Common myeloid progenitor, CD34-positive (primary cell): Measurements from ENCODE around the gene CEP131.

Experiments used
- CTCF ChIA-PET: fragments of 350-600 bp; sonication (Branson Sonifier 250); formaldehyde crosslinking; loops from one replicate; lab custom pipeline; 2021; ENCODE audit warnings: antibody characterized with exemption; lab: Charles Lee
- POLR2A ChIA-PET: fragments of 350-600 bp; sonication (Branson Sonifier 250); formaldehyde crosslinking; loops from one replicate; lab custom pipeline; 2021; ENCODE audit warnings: antibody characterized with exemption; lab: Charles Lee
- DNase-seq, 3 donors: peaks; one replicate each; pipeline versions ENCODE4 v3.0.0 to v3.0.0-alpha.2; 2013
- H3K27ac ChIP-seq, 2 experiments: 1 replicate in 1 of 2; 2 replicates in 1 of 2; pipeline ENCODE4 v1.7.0; 2013; ENCODE audit warnings: inconsistent platforms in 2 of 2, low read length in 2 of 2, mild to moderate bottlenecking in 2 of 2, low read depth in 1 of 2, moderate library complexity in 1 of 2; ENCODE audit not compliant: severe bottlenecking in 2 of 2, insufficient read depth in 1 of 2, poor library complexity in 1 of 2
- H3K27me3 ChIP-seq, 5 experiments: replicated peaks in 2 of 5; 1 replicate in 3 of 5; 2 replicates in 2 of 5; pipeline versions ENCODE4 v1.6.1 to v1.7.0; 2013; ENCODE audit warnings: low read length in 4 of 5, mild to moderate bottlenecking in 2 of 5, moderate library complexity in 2 of 5, inconsistent platforms in 1 of 5; ENCODE audit not compliant: insufficient read depth in 5 of 5, control insufficient read depth in 4 of 5
- H3K36me3 ChIP-seq, 4 experiments: 1 replicate in 2 of 4; 2 replicates in 2 of 4; pipeline versions ENCODE4 v1.6.1 to v1.7.0; 2013; ENCODE audit warnings: low read length in 3 of 4, control low read depth in 1 of 4, mild to moderate bottlenecking in 1 of 4; ENCODE audit not compliant: control insufficient read depth in 4 of 4, insufficient read depth in 4 of 4
- H3K4me1 ChIP-seq, 4 experiments: 1 replicate in 3 of 4; 2 replicates in 1 of 4; pipeline versions ENCODE4 v1.6.1 to v1.7.1; 2013; ENCODE audit warnings: low read length in 3 of 4, mild to moderate bottlenecking in 3 of 4, control low read depth in 1 of 4, inconsistent platforms in 1 of 4, moderate library complexity in 1 of 4; ENCODE audit not compliant: control insufficient read depth in 4 of 4, insufficient read depth in 4 of 4; ENCODE audit errors: control extremely low read depth in 1 of 4
- H3K4me3 ChIP-seq, 7 experiments: 1 replicate in 4 of 7; 2 replicates in 3 of 7; pipeline versions ENCODE4 v1.5.1 to v1.7.0; 2013; ENCODE audit warnings: mild to moderate bottlenecking in 7 of 7, low read length in 6 of 7, moderate library complexity in 6 of 7, inconsistent platforms in 2 of 7, low read depth in 2 of 7, control low read depth in 1 of 7; ENCODE audit not compliant: insufficient read depth in 4 of 7, control insufficient read depth in 1 of 7; ENCODE audit errors: extremely low read depth in 1 of 7
- H3K9me3 ChIP-seq, 5 experiments: 1 replicate in 4 of 5; 2 replicates in 1 of 5; pipeline versions ENCODE4 v1.6.1 to v1.7.1; 2013; ENCODE audit warnings: low read length in 4 of 5, mild to moderate bottlenecking in 2 of 5, inconsistent platforms in 1 of 5, low read depth in 1 of 5, moderate library complexity in 1 of 5; ENCODE audit not compliant: control insufficient read depth in 4 of 5, insufficient read depth in 2 of 5; ENCODE audit errors: control extremely low read depth in 1 of 5
- WGBS: methylation state at CpG from one replicate; pipeline ENCODE4 v1.1.5; 2013; ENCODE audit not compliant: insufficient coverage; 5-methylcytosine and 5-hydroxymethylcytosine counted together

Gene CEP131

DNA sequence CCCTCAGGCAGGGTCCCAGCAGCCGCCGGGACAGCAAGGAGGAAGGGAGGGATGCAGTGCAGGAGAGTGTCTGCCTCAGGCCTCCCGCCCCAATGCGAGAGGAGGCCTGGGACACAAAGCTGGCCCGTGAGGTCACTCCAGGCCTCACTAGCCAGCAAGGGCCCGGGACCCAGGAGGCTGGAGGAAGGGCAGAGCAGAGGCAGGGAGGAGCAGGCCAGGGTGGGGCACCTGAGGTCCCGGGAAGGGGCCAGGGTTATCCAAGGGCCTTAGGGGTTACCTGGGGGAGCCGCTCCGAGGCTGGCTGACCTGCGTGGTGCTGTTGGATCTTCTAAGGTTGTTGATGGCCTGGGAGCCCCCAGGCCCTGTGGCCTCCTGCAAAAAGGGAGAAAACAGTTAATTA is 14.1 kb downstream of the CEP131 start:
- H3K4me3 ChIP-seq: no peak overlapping the region
- WGBS: 97% methylated on average over 10 of the region's 10 CpGs
- POLR2A ChIA-PET: no interaction called here

DNA sequence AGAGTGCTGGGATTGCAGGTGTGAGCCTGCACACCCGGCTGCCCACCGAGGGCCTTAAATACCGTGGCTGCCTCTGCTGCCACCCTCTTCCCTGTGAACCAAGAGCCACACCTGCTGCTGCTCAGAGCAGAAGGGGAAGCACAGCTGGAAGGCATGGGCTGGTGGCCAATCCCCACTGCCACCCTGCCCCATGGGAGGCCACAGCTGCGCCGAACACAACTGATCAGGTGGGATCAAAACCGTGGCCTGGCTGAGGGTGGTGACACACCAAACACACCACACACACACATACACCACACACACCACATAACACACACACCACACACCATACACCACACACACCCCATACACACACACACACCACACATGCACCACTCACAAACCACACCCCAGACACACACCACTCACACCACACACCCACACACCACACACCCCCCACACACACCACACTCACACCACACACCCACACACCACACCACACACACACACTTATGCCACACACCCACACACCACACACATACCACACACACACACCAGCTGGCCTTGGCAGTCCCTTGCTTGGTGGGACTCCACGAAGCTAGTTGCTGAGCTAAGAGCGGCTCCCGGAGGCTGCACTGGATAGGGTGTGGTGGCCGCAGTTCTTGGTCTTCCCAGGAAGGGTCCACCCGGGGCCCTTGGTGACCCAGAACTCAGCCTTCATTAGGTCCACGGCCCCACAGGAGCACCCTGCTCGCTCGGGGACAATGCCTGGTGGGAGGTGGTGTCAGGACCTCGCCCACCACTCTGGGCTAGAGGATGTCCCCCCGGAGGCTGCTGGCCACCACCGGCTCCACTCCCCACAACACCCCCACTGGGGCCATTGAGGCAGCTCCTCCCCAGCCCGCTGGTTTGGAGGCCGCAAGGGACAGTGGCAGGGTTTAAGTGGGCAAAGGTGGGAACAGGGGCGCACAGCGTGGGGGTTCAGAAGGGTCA is 14.9 kb downstream of the CEP131 start:
- Histone ChIP-seq H3K4me3 (no peak overlapping the region), H3K36me3 (peaks cover 3 to 35% (median 18%) of the 10 kb centered on the region in 4 experiments), H3K27ac (no peak overlapping the region), H3K4me1 (peaks cover 0 to 24% (median 14%) of the 10 kb centered on the region in 4 experiments), H3K9me3 (no peaks in the 10 kb centered on the region), H3K27me3 (no peaks in the 10 kb centered on the region)
- ChIA-PET CTCF (interaction anchor here (1.5 to 2.0 kb wide), 2 partner anchors 10 to 66 kb away, joined by 5 to 7 read pairs; no protein-coding TSS in a partner anchor), POLR2A (no interaction called here)
- peak; percentile 79 to 95 (median 92) for DNase-seq
- 72% methylated on average over 18 of the region's 21 CpGs for WGBS

More for the DNA sequence above, 14.1 kb downstream of the CEP131 start:
- H3K4me1 ChIP-seq: peaks cover 0 to 24% (median 14%) of the 10 kb centered on the region in 4 experiments
- H3K36me3 ChIP-seq: peaks cover 0 to 27% (median 11%) of the 10 kb centered on the region in 4 experiments
- H3K27me3 ChIP-seq: no peaks in the 10 kb centered on the region
- CTCF ChIA-PET: interaction anchor here (1.5 kb wide), 1 partner anchor 66 kb away, joined by 7 read pairs; no protein-coding TSS in a partner anchor
- H3K27ac ChIP-seq: no peak overlapping the region
- DNase-seq: no peak
- H3K9me3 ChIP-seq: no peaks in the 10 kb centered on the region

GRCh38 chr17:81206657-81207056 is 16.1 kb downstream of the CEP131 start:
- Histone ChIP-seq H3K36me3 (peaks cover 3 to 35% (median 22%) of the 10 kb centered on the region in 4 experiments), H3K27me3 (no peaks in the 10 kb centered on the region), H3K4me1 (peaks cover 0 to 24% (median 14%) of the 10 kb centered on the region in 4 experiments), H3K27ac (no peak overlapping the region), H3K9me3 (no peaks in the 10 kb centered on the region), H3K4me3 (no peak overlapping the region)
- ChIA-PET POLR2A (no interaction called here), CTCF (interaction anchor here (2.0 kb wide), 1 partner anchor 9 kb away, joined by 5 read pairs; no protein-coding TSS in a partner anchor)
- DNase-seq: no peak
- 98% methylated on average over 7 of the region's 12 CpGs for WGBS

GRCh38 chr17:81206166-81206565 is 16.6 kb downstream of the CEP131 start:
- 93% methylated on average over 3 of the region's 4 CpGs for WGBS
- H3K4me1 ChIP-seq: peaks cover 0 to 20% (median 12%) of the 10 kb centered on the region in 4 experiments
- no peak for DNase-seq
- H3K4me3 ChIP-seq: no peak overlapping the region
- peaks cover 3 to 35% (median 23%) of the 10 kb centered on the region in 4 experiments for H3K36me3 ChIP-seq
- H3K27ac ChIP-seq: no peak overlapping the region
- ChIA-PET POLR2A (no interaction called here), CTCF (interaction anchor here (0.7 to 2.0 kb wide), 3 partner anchors 8 to 63 kb away, joined by 3 to 9 read pairs (median 5); partner anchors contain the start of genes NDUFAF8 and TEPSIN)
- H3K9me3 ChIP-seq: no peaks in the 10 kb centered on the region
- no peaks in the 10 kb centered on the region for H3K27me3 ChIP-seq

DNA sequence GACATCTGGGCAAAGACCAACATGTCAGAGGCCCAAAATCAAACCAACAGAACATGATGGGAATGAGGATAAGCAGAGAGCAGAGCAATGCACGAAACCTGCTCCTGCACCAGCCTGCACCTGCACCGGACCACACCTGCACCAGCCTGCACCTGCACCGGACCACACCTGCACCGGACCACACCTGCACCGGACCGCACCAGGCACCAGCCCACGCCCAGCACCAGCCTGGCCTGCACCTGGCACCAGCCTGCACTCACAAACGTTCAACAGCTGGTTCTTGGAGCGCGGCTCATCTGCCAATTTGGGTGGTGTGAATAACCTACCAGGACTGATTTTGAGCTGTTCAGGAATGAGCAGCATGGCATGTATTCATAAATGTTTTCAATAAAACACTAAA is 18.2 kb downstream of the CEP131 start:
- no peak overlapping the region for H3K4me3 ChIP-seq
- H3K9me3 ChIP-seq: no peaks in the 10 kb centered on the region
- WGBS: 95% methylated on average over 4 of the region's 10 CpGs
- no peaks in the 10 kb centered on the region for H3K27me3 ChIP-seq
- no peak overlapping the region for H3K27ac ChIP-seq
- peaks cover 3 to 32% (median 23%) of the 10 kb centered on the region in 4 experiments for H3K36me3 ChIP-seq
- CTCF ChIA-PET: interaction anchor here (1.2 to 8.2 kb wide), 4 partner anchors 22 to 63 kb away, joined by 3 to 60 read pairs (median 6); no protein-coding TSS in a partner anchor
- no peak for DNase-seq
- POLR2A ChIA-PET: no interaction called here
- H3K4me1 ChIP-seq: peaks cover 0 to 15% (median 7%) of the 10 kb centered on the region in 4 experiments

GRCh38 chr17:81203136-81203535 is 19.6 kb downstream of the CEP131 start:
- no peak for DNase-seq
- peaks cover 0 to 15% (median 7%) of the 10 kb centered on the region in 4 experiments for H3K4me1 ChIP-seq
- H3K27ac ChIP-seq: no peak overlapping the region
- POLR2A ChIA-PET: no interaction called here
- peaks cover 3 to 45% (median 29%) of the 10 kb centered on the region in 4 experiments for H3K36me3 ChIP-seq
- no peak overlapping the region for H3K4me3 ChIP-seq
- no peaks in the 10 kb centered on the region for H3K9me3 ChIP-seq
- CTCF ChIA-PET: interaction anchor here (1.4 to 8.2 kb wide), 2 partner anchors 57 to 61 kb away, joined by 4 to 60 read pairs; no protein-coding TSS in a partner anchor
- no peaks in the 10 kb centered on the region for H3K27me3 ChIP-seq
- 97% methylated on average over 20 of the region's 20 CpGs for WGBS
